ENCODE results near the gene RHBDD1.

Gene RHBDD1

GRCh38 chr2:227038550-227039189 is 202.8 kb downstream of the RHBDD1 start:
- no peaks in the 10 kb centered on the region for H3K9me3 ChIP-seq (ENCODE audit: control insufficient read depth, low read length)
- no peak overlapping the region for H3K27ac ChIP-seq (ENCODE audit: insufficient read depth, low read depth, low read length, poor library complexity, severe bottlenecking)
- no peak overlapping the region for H3K4me3 ChIP-seq (ENCODE audit: insufficient read depth, low read depth, low read length)
- 100% methylated on average over 1 of the region's 1 CpG for WGBS, 2 experiments
- no peaks in the 10 kb centered on the region for H3K36me3 ChIP-seq (ENCODE audit: control insufficient read depth, insufficient read depth, low read length)
- no peaks in the 10 kb centered on the region for H3K27me3 ChIP-seq (ENCODE audit: control insufficient read depth, insufficient read depth, low read length, poor library complexity, severe bottlenecking)
- peaks cover 6% of the 10 kb centered on the region for H3K4me1 ChIP-seq (ENCODE audit: control insufficient read depth, insufficient read depth, low read length)

- no peak overlapping the region for H3K27ac ChIP-seq (ENCODE audit: insufficient read depth, low read depth, low read length, poor library complexity, severe bottlenecking)
- WGBS, 2 experiments, result 100% methylated on average over 2 of the region's 3 CpGs; no CpG with 5 or more reads in 1 of the 2 experiments
- H3K27me3 ChIP-seq (ENCODE audit: control insufficient read depth, insufficient read depth, low read length, poor library complexity, severe bottlenecking), result no peaks in the 10 kb centered on the region
- H3K4me1 ChIP-seq (ENCODE audit: control insufficient read depth, insufficient read depth, low read length), result no peaks in the 10 kb centered on the region
- H3K4me3 ChIP-seq (ENCODE audit: insufficient read depth, low read depth, low read length), result no peak overlapping the region
- H3K36me3 ChIP-seq (ENCODE audit: control insufficient read depth, insufficient read depth, low read length), result no peaks in the 10 kb centered on the region
- no peaks in the 10 kb centered on the region for H3K9me3 ChIP-seq (ENCODE audit: control insufficient read depth, low read length)
These were observed 208.1 kb downstream of the RHBDD1 start for GRCh38 chr2:227043981-227044380.
